HG03039 (cell line): ENCODE data around the gene TDRD6.
"Not testable (repeated sequence)": the region's sequence is repeated elsewhere in the genome, so short reads cannot be mapped to it uniquely, and the experiment has no call there.

Experiments
- ATAC-seq: cut with Tn5 transposase; IDR thresholded peaks from one replicate; pipeline ENCODE4 v1.9.1; 2021; ENCODE audit warnings: mild to moderate bottlenecking, moderate library complexity; ENCODE audit not compliant: unreplicated experiment

The TDRD6 gene

GRCh38 chr6:46687619-46688097 lies at the start of gene TDRD6:
Gene TDRD6 (plus strand): TSS chr6:46687885. CDS start chr6:46688129, 244 bp downstream.
- no peak for ATAC-seq

GRCh38 chr6:46637933-46638332 lies 49.8 kb upstream of the TDRD6 start:
- ATAC-seq, result no peak

DNA sequence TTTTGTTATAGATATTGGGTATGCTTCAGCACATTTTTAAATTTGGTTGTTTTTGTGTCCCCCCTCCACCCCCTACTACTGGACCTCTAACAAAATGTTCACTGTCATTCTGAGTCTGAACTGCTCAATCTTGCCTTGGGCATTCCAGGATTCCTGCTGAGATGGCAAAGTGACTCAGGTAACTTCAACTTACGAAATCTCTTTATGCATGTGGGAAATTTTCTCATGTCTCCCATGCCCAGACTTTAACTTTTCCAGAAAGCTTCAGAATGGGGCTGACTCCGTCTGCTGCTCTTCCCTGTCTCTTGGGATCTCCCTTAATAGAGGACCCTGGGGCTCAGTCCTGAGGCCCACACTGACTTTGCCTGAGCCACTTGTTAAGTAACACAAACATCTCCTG lies 49.0 kb upstream of the TDRD6 start:
- no peak for ATAC-seq

GRCh38 chr6:46642928-46643751 lies 44.5 kb upstream of the TDRD6 start:
- ATAC-seq, result no peak

GRCh38 chr6:46645265-46645664 lies 42.4 kb upstream of the TDRD6 start:
- ATAC-seq, result no peak

DNA sequence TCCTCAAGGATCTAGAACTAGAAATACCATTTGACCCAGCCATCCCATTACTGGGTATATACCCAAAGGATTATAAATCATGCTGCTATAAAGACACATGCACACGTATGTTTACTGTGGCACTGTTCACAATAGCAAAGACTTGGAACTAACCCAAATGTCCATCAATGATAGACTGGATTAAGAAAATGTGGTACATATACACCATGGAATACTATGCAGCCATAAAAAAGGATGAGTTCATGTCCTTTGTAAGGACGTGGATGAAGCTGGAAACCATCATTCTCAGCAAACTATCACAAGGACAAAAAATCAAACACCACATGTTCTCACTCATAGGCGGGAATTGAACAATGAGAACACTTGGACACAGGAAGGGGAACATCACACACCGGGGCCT lies 39.6 kb upstream of the TDRD6 start:
- ATAC-seq, result not testable (repeated sequence)

- no peak for ATAC-seq
Observed at GRCh38 chr6:46648869-46649492, 38.7 kb upstream of the TDRD6 start.

- ATAC-seq, result no peak
Observed at GRCh38 chr6:46651006-46651405, 36.7 kb upstream of the TDRD6 start.

DNA sequence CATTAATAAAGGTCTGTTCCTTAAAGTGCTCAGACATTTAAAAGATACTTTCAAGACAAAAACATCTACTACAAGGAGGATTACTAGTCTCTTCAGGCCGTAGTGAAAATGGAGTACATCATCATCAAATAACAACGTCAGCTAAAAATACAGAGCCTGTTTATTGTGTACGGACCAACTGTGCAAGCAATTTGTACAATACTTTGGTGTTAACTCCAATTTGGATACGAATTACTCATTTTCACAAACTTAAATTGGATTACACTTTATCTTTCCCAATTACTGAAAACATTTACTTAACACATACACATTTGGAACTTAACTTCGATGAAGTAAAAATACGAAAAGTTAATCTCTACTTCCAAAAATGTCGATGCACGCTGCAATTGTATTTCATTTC lies 35.9 kb upstream of the TDRD6 start:
- ATAC-seq, result no peak

DNA sequence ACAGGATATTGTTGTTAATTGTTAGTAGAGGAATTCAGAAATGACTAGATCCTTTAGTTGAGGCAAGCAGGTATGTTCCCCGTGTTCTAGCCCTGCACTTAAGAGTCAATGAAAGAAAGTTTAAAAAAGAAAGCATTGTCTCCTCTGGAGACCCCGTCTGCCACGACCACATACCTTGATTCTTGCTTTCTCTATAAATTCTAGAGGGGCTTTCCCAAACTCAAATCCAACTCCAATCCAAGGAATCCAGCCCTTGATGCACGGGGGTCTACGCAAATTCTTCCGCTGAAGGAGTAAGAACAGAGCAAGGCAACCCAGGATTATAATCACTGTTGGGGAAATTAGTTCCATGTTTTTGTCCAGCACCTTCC lies 35.5 kb upstream of the TDRD6 start:
- ATAC-seq, result no peak

- ATAC-seq, result peak; percentile 100
Observed at GRCh38 chr6:46652603-46653438, 34.9 kb upstream of the TDRD6 start, which contains the start of the genes CYP39A1 and SLC25A27. Gene CYP39A1 (minus strand): TSS chr6:46652818. CDS start chr6:46652582, 236 bp downstream. Gene SLC25A27 (plus strand): TSS chr6:46652975. CDS start chr6:46653193, 218 bp downstream.

GRCh38 chr6:46653439-46654195 lies 34.1 kb upstream of the TDRD6 start:
- no peak for ATAC-seq

DNA sequence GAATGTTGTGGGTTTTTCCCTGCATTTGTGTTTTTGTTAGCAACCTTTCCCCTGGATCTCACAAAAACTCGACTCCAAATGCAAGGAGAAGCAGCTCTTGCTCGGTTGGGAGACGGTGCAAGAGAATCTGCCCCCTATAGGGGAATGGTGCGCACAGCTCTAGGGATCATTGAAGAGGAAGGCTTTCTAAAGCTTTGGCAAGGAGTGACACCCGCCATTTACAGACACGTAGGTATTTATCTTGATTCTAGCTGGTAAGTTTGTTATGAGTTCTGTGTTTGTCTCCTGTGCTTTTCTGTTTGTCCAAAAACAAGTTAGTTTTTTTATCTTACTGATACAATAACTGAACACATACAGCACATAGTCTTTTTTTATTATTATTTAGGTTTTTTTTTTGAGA lies 31.9 kb upstream of the TDRD6 start:
- no peak for ATAC-seq

DNA sequence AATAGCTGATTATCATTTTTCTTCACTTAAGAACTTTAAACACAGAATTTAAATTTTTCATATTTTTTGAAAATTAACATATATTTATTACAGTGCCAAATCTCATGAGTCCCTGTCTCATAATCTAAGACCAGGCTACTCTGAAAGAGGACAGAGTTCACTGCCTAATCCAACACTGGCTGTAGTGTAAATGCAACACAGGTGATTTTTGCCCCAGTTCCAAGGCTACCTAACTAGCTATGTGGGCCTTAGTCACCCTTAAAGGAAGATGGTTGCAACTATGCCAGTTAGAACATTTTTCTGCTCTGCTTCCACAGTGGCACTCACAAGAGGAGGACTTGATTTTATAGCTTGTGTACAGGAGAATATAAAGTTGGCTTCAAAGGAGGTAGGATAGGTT lies 30.0 kb upstream of the TDRD6 start:
- ATAC-seq, result no peak

- ATAC-seq, result no peak
Observed at GRCh38 chr6:46661483-46661882, 26.2 kb upstream of the TDRD6 start.

GRCh38 chr6:46667377-46667776 lies 20.3 kb upstream of the TDRD6 start:
- ATAC-seq, result no peak

- no peak for ATAC-seq
Observed at GRCh38 chr6:46674410-46674809, 13.3 kb upstream of the TDRD6 start.

DNA sequence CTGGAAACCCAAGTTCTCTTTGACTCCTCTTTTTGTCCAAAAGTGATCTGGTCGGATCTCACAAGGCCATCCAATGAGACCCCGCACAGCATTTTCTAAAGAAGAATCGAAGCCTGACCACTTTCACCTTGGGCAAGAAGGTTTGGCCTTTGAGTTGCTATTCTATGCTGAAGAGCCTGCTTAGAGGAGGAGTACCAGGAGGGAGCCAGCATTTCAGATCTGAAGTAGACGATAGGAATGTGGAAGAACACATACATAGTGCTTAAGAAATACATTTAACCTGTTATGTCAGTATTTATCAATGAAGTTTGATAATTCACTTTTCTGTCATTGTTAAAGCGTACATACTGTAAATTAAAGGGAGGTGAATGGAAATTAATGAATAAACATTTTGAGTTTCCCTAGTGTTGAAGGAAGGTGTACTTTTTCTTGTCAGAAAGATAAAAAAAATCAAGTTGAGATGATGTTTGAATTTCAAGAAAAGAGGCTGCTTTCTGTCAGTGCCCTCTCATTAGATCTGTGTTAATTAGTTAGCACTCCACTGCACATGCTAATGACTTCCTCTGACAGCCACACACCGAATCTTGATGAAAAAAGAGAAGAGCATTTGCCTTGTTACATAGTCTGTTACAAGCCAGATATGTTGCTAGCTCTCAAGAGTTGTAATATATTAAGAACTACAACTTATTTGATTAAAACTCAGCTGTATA lies 10.9 kb upstream of the TDRD6 start:
- ATAC-seq, result no peak

- no peak for ATAC-seq
Observed at GRCh38 chr6:46677314-46677654, 10.4 kb upstream of the TDRD6 start.

GRCh38 chr6:46684771-46685170 lies 2.9 kb upstream of the TDRD6 start:
- no peak for ATAC-seq
